ENCODE measurements around the gene FAM221B.

Gene FAM221B

GRCh38 chr9:35844628-35845270 lies 16.2 kb upstream of the FAM221B start:
- no peak overlapping the region for H2BK5ac ChIP-seq (ENCODE audit: low read length)
- H4K8ac ChIP-seq (ENCODE audit: low read depth, low read length) = no peak overlapping the region
- H3K79me1 ChIP-seq (ENCODE audit: low read length) = no peaks in the 10 kb centered on the region
- no peak overlapping the region for H3K27ac ChIP-seq (ENCODE audit: low read depth, low read length)
- H3K27me3 ChIP-seq (ENCODE audit: insufficient read depth, low read length, poor library complexity) = no peaks in the 10 kb centered on the region
- H3K18ac ChIP-seq (ENCODE audit: low read length) = no peak overlapping the region
- no peak overlapping the region for H2BK15ac ChIP-seq (replicated peaks; ENCODE audit: low read depth)
- no peak overlapping the region for H3K4ac ChIP-seq (ENCODE audit: low read depth, low read length)
- H3K9ac ChIP-seq (ENCODE audit: low read length) = no peak overlapping the region
- no peak overlapping the region for H3K4me3 ChIP-seq (ENCODE audit: low read length)
- no peak overlapping the region for H3K4me2 ChIP-seq (ENCODE audit: low read length)
- H3K36me3 ChIP-seq (ENCODE audit: control insufficient read depth, insufficient read depth, low read length) = no peaks in the 10 kb centered on the region
- H4K5ac ChIP-seq (ENCODE audit: low read length) = no peak overlapping the region
- peak; percentile 14 for DNase-seq
- no peak overlapping the region for H2AK5ac ChIP-seq (ENCODE audit: low read length)
- no CpG with 5 or more reads among the region's 7 CpGs for WGBS (ENCODE audit: extremely low coverage, insufficient coverage, low lambda C conversion rate)
- no peak overlapping the region for H3K56ac ChIP-seq (ENCODE audit: low read length)
- H3K4me1 ChIP-seq (ENCODE audit: control insufficient read depth, low read depth, low read length) = peaks cover 4% of the 10 kb centered on the region
- no peak overlapping the region for H2BK120ac ChIP-seq (ENCODE audit: low read depth, low read length)
- no peaks in the 10 kb centered on the region for H3K79me2 ChIP-seq (ENCODE audit: control insufficient read depth, insufficient read depth, low read length)
- no peak overlapping the region for H3K23ac ChIP-seq (ENCODE audit: low read length)

GRCh38 chr9:35842795-35843194 lies 14.3 kb upstream of the FAM221B start:
- DNase-seq = no peak
- Histone ChIP-seq H2BK120ac (ENCODE audit: low read depth, low read length) (no peak overlapping the region), H3K9ac (ENCODE audit: low read length) (no peak overlapping the region), H2BK5ac (ENCODE audit: low read length) (no peak overlapping the region), H3K36me3 (ENCODE audit: control insufficient read depth, insufficient read depth, low read length) (no peaks in the 10 kb centered on the region), H4K8ac (ENCODE audit: low read depth, low read length) (no peak overlapping the region), H4K5ac (ENCODE audit: low read length) (no peak overlapping the region), H2AK5ac (ENCODE audit: low read length) (no peak overlapping the region), H3K79me1 (ENCODE audit: low read length) (no peaks in the 10 kb centered on the region), H3K23ac (ENCODE audit: low read length) (no peak overlapping the region), H3K79me2 (ENCODE audit: control insufficient read depth, insufficient read depth, low read length) (no peaks in the 10 kb centered on the region), H3K56ac (ENCODE audit: low read length) (no peak overlapping the region), H3K27ac (ENCODE audit: low read depth, low read length) (no peak overlapping the region), H3K4me1 (ENCODE audit: control insufficient read depth, low read depth, low read length) (peaks cover 4% of the 10 kb centered on the region), H3K4me3 (ENCODE audit: low read length) (no peak overlapping the region), H2BK15ac (replicated peaks; ENCODE audit: low read depth) (no peak overlapping the region), H3K27me3 (ENCODE audit: insufficient read depth, low read length, poor library complexity) (no peaks in the 10 kb centered on the region), H3K4ac (ENCODE audit: low read depth, low read length) (no peak overlapping the region), H3K18ac (ENCODE audit: low read length) (no peak overlapping the region), H3K4me2 (ENCODE audit: low read length) (no peak overlapping the region)
- WGBS (ENCODE audit: extremely low coverage, insufficient coverage, low lambda C conversion rate) = no CpG with 5 or more reads among the region's 3 CpGs

GRCh38 chr9:35842020-35842745 lies 13.7 kb upstream of the FAM221B start:
- Histone ChIP-seq H2BK15ac (replicated peaks; ENCODE audit: low read depth) (no peak overlapping the region), H2BK5ac (ENCODE audit: low read length) (no peak overlapping the region), H3K27me3 (ENCODE audit: insufficient read depth, low read length, poor library complexity) (no peaks in the 10 kb centered on the region), H3K18ac (ENCODE audit: low read length) (no peak overlapping the region), H3K4me1 (ENCODE audit: control insufficient read depth, low read depth, low read length) (peaks cover 4% of the 10 kb centered on the region), H2AK5ac (ENCODE audit: low read length) (no peak overlapping the region), H3K27ac (ENCODE audit: low read depth, low read length) (no peak overlapping the region), H3K36me3 (ENCODE audit: control insufficient read depth, insufficient read depth, low read length) (no peaks in the 10 kb centered on the region), H3K79me2 (ENCODE audit: control insufficient read depth, insufficient read depth, low read length) (no peaks in the 10 kb centered on the region), H3K79me1 (ENCODE audit: low read length) (no peaks in the 10 kb centered on the region), H3K23ac (ENCODE audit: low read length) (no peak overlapping the region), H2BK120ac (ENCODE audit: low read depth, low read length) (no peak overlapping the region), H4K5ac (ENCODE audit: low read length) (no peak overlapping the region), H4K8ac (ENCODE audit: low read depth, low read length) (no peak overlapping the region), H3K4me3 (ENCODE audit: low read length) (no peak overlapping the region), H3K4ac (ENCODE audit: low read depth, low read length) (no peak overlapping the region), H3K56ac (ENCODE audit: low read length) (no peak overlapping the region), H3K9ac (ENCODE audit: low read length) (no peak overlapping the region), H3K4me2 (ENCODE audit: low read length) (no peak overlapping the region)
- DNase-seq = no peak
- WGBS (ENCODE audit: extremely low coverage, insufficient coverage, low lambda C conversion rate) = no CpG with 5 or more reads among the region's 17 CpGs

- Histone ChIP-seq H3K56ac (ENCODE audit: low read length) (no peak overlapping the region), H3K27ac (ENCODE audit: low read depth, low read length) (no peak overlapping the region), H3K79me1 (ENCODE audit: low read length) (no peaks in the 10 kb centered on the region), H3K23ac (ENCODE audit: low read length) (no peak overlapping the region), H3K36me3 (ENCODE audit: control insufficient read depth, insufficient read depth, low read length) (no peaks in the 10 kb centered on the region), H3K4me3 (ENCODE audit: low read length) (no peak overlapping the region), H2BK15ac (replicated peaks; ENCODE audit: low read depth) (no peak overlapping the region), H2BK120ac (ENCODE audit: low read depth, low read length) (no peak overlapping the region), H2AK5ac (ENCODE audit: low read length) (no peak overlapping the region), H4K8ac (ENCODE audit: low read depth, low read length) (no peak overlapping the region), H3K79me2 (ENCODE audit: control insufficient read depth, insufficient read depth, low read length) (no peaks in the 10 kb centered on the region), H3K4me1 (ENCODE audit: control insufficient read depth, low read depth, low read length) (peaks cover 4% of the 10 kb centered on the region), H3K4ac (ENCODE audit: low read depth, low read length) (no peak overlapping the region), H3K9ac (ENCODE audit: low read length) (no peak overlapping the region), H2BK5ac (ENCODE audit: low read length) (no peak overlapping the region), H4K5ac (ENCODE audit: low read length) (no peak overlapping the region), H3K4me2 (ENCODE audit: low read length) (no peak overlapping the region), H3K18ac (ENCODE audit: low read length) (no peak overlapping the region), H3K27me3 (ENCODE audit: insufficient read depth, low read length, poor library complexity) (no peaks in the 10 kb centered on the region)
- DNase-seq = no peak
- no CpG with 5 or more reads among the region's 5 CpGs for WGBS (ENCODE audit: extremely low coverage, insufficient coverage, low lambda C conversion rate)
These were observed 13.0 kb upstream of the FAM221B start for GRCh38 chr9:35841645-35841900.

- Histone ChIP-seq H3K23ac (ENCODE audit: low read length) (no peak overlapping the region), H3K79me2 (ENCODE audit: control insufficient read depth, insufficient read depth, low read length) (no peaks in the 10 kb centered on the region), H3K27ac (ENCODE audit: low read depth, low read length) (no peak overlapping the region), H3K36me3 (ENCODE audit: control insufficient read depth, insufficient read depth, low read length) (no peaks in the 10 kb centered on the region), H3K4ac (ENCODE audit: low read depth, low read length) (no peak overlapping the region), H3K4me2 (ENCODE audit: low read length) (no peak overlapping the region), H4K8ac (ENCODE audit: low read depth, low read length) (no peak overlapping the region), H3K56ac (ENCODE audit: low read length) (no peak overlapping the region), H3K4me3 (ENCODE audit: low read length) (no peak overlapping the region), H2BK15ac (replicated peaks; ENCODE audit: low read depth) (no peak overlapping the region), H3K9ac (ENCODE audit: low read length) (no peak overlapping the region), H3K18ac (ENCODE audit: low read length) (no peak overlapping the region), H2AK5ac (ENCODE audit: low read length) (no peak overlapping the region), H3K79me1 (ENCODE audit: low read length) (no peaks in the 10 kb centered on the region), H2BK5ac (ENCODE audit: low read length) (no peak overlapping the region), H2BK120ac (ENCODE audit: low read depth, low read length) (no peak overlapping the region), H3K27me3 (ENCODE audit: insufficient read depth, low read length, poor library complexity) (no peaks in the 10 kb centered on the region), H4K5ac (ENCODE audit: low read length) (no peak overlapping the region), H3K4me1 (ENCODE audit: control insufficient read depth, low read depth, low read length) (peaks cover 4% of the 10 kb centered on the region)
- no peak for DNase-seq
- no CpG with 5 or more reads among the region's 15 CpGs for WGBS (ENCODE audit: extremely low coverage, insufficient coverage, low lambda C conversion rate)
These were observed 12.5 kb upstream of the FAM221B start for GRCh38 chr9:35840881-35841644.
